ENCODE measurements around the gene TREML1. TPM values are rescaled to one million over a fixed set of nuclear protein-coding genes. Genes with fewer than 3 reads are reported as not detected.

Gene TREML1
- total and polyA plus RNA-seq, 4 donors, result 0.08 to 4.5 (median 0.12) TPM; not detected in 1

DNA sequence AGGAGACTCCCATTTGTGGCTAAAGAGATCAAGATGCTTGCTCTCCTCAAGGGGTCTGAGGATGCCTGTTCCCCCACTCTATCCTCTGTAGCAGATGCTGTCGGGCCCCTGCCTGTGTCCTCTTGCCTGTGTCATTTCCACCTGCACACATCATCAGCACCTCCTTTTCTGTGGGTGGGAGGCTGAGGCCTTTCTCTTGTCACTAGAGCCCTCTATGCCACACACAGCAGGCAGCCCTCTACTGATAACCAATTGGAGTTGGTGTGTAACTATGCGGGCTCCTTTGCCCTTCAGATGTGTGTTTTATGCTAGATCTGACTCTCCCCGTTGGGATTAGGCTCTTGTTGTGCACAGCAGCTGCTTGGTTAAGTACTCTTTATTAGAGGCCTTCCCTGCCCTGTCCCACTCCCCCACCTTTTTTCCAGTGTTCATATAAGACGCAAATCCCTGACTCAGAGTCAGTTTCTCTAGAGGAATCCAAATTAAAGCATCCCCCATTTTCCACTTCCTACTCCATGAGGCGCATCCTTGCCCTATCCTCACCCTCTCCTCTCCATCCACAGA lies 39.1 kb upstream of the TREML1 start:
- TF ChIP-seq SP1 (IDR thresholded peaks at IDR 0.05), result no peak
- no peak for TF ChIP-seq GABPA (IDR thresholded peaks at IDR 0.05 in 1 of 2, conservative IDR thresholded peaks at IDR 0.05 in 1 of 2)
- no peak for TF ChIP-seq RXRA (IDR thresholded peaks at IDR 0.05)
- no peak overlapping the region for H3K9ac ChIP-seq (ENCODE audit: low read depth in 1 of 2, low read length in 2 of 2)
- no peak overlapping the region for H3K4me3 ChIP-seq (ENCODE audit: low read depth in 1 of 3, low read length in 3 of 3)
- H3K27me3 ChIP-seq (ENCODE audit: control insufficient read depth in 4 of 4, insufficient read depth in 4 of 4, low read length in 3 of 4), result no peaks in the 10 kb centered on the region
- H3K36me3 ChIP-seq (ENCODE audit: control insufficient read depth in 4 of 4, insufficient read depth in 3 of 4, low read depth in 1 of 4, low read length in 3 of 4), result no peaks in the 10 kb centered on the region
- no peak for DNase-seq (ENCODE audit: low spot score)
- H3K4me1 ChIP-seq (ENCODE audit: control insufficient read depth in 4 of 4, insufficient read depth in 4 of 4, low read length in 3 of 4), result no peaks in the 10 kb centered on the region
- 77% methylated on average over 5 of the region's 5 CpGs for WGBS
- H3K9me3 ChIP-seq (ENCODE audit: control insufficient read depth in 4 of 4, low read length in 3 of 4), result peaks cover 0 to 10% (median 3%) of the 10 kb centered on the region in 4 donors
- no peak overlapping the region for H3K27ac ChIP-seq (ENCODE audit: low read depth in 1 of 2, low read length in 2 of 2)

DNA sequence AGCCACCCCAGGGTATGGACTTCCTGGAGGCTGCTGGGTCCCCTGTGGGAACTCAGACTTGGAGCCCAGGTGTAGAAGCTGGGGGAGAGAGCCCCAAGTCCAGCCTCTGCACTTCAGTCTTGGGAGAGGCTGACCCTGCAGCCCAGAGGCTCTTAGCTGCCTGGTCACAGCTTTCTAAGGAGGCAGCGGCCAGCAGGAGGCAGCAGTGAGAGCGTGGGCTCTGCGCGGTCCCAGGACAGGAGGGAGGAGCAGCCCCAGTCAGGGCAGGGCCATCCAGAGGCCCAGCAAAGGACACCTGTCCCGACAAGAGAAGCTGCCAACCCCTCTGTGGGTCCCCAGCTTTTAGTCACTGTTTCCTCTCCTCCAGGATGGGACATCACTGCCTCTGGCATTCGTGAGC lies 37.4 kb upstream of the TREML1 start:
- Histone ChIP-seq H3K9ac (ENCODE audit: low read depth in 1 of 2, low read length in 2 of 2) (no peak overlapping the region), H3K4me3 (ENCODE audit: low read depth in 1 of 3, low read length in 3 of 3) (no peak overlapping the region), H3K27me3 (ENCODE audit: control insufficient read depth in 4 of 4, insufficient read depth in 4 of 4, low read length in 3 of 4) (no peaks in the 10 kb centered on the region), H3K36me3 (ENCODE audit: control insufficient read depth in 4 of 4, insufficient read depth in 3 of 4, low read depth in 1 of 4, low read length in 3 of 4) (no peaks in the 10 kb centered on the region), H3K27ac (ENCODE audit: low read depth in 1 of 2, low read length in 2 of 2) (no peak overlapping the region), H3K9me3 (ENCODE audit: control insufficient read depth in 4 of 4, low read length in 3 of 4) (peaks cover 0 to 10% (median 3%) of the 10 kb centered on the region in 4 donors), H3K4me1 (ENCODE audit: control insufficient read depth in 4 of 4, insufficient read depth in 4 of 4, low read length in 3 of 4) (no peaks in the 10 kb centered on the region)
- no peak for DNase-seq (ENCODE audit: low spot score)
- WGBS, result 19% methylated on average over 6 of the region's 6 CpGs
- peak; percentile 17 to 58 for TF ChIP-seq RAD21 (IDR thresholded peaks at IDR 0.05)
- TF ChIP-seq, protein P1, sequence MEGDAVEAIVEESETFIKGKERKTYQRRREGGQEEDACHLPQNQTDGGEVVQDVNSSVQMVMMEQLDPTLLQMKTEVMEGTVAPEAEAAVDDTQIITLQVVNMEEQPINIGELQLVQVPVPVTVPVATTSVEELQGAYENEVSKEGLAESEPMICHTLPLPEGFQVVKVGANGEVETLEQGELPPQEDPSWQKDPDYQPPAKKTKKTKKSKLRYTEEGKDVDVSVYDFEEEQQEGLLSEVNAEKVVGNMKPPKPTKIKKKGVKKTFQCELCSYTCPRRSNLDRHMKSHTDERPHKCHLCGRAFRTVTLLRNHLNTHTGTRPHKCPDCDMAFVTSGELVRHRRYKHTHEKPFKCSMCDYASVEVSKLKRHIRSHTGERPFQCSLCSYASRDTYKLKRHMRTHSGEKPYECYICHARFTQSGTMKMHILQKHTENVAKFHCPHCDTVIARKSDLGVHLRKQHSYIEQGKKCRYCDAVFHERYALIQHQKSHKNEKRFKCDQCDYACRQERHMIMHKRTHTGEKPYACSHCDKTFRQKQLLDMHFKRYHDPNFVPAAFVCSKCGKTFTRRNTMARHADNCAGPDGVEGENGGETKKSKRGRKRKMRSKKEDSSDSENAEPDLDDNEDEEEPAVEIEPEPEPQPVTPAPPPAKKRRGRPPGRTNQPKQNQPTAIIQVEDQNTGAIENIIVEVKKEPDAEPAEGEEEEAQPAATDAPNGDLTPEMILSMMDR (IDR thresholded peaks at IDR 0.05; ENCODE audit: low read depth, low read length, missing input control), result peak; percentile 21
- TF ChIP-seq, protein P2, sequence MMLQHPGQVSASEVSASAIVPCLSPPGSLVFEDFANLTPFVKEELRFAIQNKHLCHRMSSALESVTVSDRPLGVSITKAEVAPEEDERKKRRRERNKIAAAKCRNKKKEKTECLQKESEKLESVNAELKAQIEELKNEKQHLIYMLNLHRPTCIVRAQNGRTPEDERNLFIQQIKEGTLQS (IDR thresholded peaks at IDR 0.05), result no peak

DNA sequence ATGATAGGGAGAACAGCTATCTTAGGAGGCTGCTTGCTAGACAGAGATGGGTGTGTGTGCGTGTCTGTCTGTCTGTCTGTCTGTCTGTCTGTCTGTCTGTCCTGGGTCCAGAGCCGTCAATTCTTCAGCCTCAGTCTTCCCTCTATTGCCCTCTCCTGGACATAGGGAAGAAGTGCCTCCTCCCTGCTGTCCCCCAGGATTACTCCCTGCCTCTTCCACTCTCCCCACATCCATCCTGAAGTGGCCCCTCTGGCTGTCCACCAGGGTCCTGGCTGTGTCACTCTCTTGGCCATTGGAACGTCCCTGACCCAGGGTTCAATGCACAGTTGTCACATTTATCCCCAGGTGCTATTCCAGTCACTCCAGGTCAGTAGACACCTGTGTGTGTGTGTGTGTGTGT lies 36.6 kb upstream of the TREML1 start:
- TF ChIP-seq RXRA (IDR thresholded peaks at IDR 0.05), result no peak
- no peak for TF ChIP-seq GABPA (IDR thresholded peaks at IDR 0.05 in 1 of 2, conservative IDR thresholded peaks at IDR 0.05 in 1 of 2)
- TF ChIP-seq, protein P1 (IDR thresholded peaks at IDR 0.05; ENCODE audit: low read depth, low read length, missing input control), result no peak
- TF ChIP-seq TAF1 (conservative IDR thresholded peaks at IDR 0.05), result no peak
- Histone ChIP-seq H3K4me3 (ENCODE audit: low read depth in 1 of 3, low read length in 3 of 3) (no peak overlapping the region), H3K4me1 (ENCODE audit: control insufficient read depth in 4 of 4, insufficient read depth in 4 of 4, low read length in 3 of 4) (no peaks in the 10 kb centered on the region), H3K9me3 (ENCODE audit: control insufficient read depth in 4 of 4, low read length in 3 of 4) (peaks cover 0 to 10% (median 3%) of the 10 kb centered on the region in 4 donors), H3K27me3 (ENCODE audit: control insufficient read depth in 4 of 4, insufficient read depth in 4 of 4, low read length in 3 of 4) (no peaks in the 10 kb centered on the region), H3K9ac (ENCODE audit: low read depth in 1 of 2, low read length in 2 of 2) (no peak overlapping the region), H3K36me3 (ENCODE audit: control insufficient read depth in 4 of 4, insufficient read depth in 3 of 4, low read depth in 1 of 4, low read length in 3 of 4) (no peaks in the 10 kb centered on the region), H3K27ac (ENCODE audit: low read depth in 1 of 2, low read length in 2 of 2) (no peak overlapping the region)
- WGBS, result 79% methylated on average over 3 of the region's 3 CpGs
- no peak for DNase-seq (ENCODE audit: low spot score)

Measured in liver (tissue), 9 donors.